ENCODE data around the gene MALAT1.

DNA sequence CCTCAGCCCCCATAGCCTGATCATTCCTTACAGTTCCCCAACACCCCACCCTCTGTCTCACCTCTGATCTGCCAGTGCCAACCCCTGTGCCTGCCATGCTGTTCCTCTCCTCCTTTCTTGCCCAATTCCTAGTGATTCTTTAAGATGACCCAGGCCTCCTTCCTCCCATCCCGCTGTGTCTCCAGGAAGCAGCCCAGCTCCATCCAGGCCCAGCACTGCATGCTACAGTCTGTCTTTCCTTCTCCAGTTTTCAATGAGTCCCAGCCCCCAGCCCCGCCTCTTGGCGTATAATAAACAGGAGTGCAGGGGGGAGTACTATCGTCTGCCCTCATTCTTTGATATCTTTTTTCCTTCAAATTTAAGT is 47.0 kb downstream of the MALAT1 start:
- TF ChIP-seq, protein P1, sequence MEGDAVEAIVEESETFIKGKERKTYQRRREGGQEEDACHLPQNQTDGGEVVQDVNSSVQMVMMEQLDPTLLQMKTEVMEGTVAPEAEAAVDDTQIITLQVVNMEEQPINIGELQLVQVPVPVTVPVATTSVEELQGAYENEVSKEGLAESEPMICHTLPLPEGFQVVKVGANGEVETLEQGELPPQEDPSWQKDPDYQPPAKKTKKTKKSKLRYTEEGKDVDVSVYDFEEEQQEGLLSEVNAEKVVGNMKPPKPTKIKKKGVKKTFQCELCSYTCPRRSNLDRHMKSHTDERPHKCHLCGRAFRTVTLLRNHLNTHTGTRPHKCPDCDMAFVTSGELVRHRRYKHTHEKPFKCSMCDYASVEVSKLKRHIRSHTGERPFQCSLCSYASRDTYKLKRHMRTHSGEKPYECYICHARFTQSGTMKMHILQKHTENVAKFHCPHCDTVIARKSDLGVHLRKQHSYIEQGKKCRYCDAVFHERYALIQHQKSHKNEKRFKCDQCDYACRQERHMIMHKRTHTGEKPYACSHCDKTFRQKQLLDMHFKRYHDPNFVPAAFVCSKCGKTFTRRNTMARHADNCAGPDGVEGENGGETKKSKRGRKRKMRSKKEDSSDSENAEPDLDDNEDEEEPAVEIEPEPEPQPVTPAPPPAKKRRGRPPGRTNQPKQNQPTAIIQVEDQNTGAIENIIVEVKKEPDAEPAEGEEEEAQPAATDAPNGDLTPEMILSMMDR (IDR thresholded peaks at IDR 0.05), result no peak
- no peak for TF ChIP-seq POLR2A (IDR thresholded peaks at IDR 0.05)
